IPS-NIHi11 (cell line): ENCODE results near the gene P2RY13.
A peak's percentile ranks its signal among the peaks of the same experiment; 100 is the strongest.

ENCODE experiments used
- DNase-seq: peaks from one replicate; pipeline ENCODE4 v3.0.0; 2012; ENCODE audit warnings: mixed read lengths, low spot score

P2RY13 gene

DNA sequence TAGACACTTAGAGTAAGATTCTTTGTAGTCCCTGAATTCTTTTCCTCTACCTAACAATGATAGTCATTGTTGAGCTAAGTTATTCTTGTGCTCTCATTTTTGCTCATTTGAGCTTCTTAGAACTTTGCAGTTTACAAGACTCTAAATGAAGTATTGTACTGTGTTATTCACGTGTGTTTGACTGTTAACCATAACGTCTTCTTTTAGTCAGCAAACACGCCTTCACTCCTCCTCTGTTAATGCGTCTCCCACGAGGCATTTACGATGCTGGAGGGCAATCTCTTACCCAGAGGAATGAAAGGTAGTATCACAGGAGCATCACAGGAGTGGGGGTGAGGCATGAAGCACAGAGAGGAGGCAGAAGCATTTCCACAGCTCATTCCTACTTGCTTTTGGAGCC, 36.2 kb downstream of the P2RY13 start:
- no peak for DNase-seq

DNA sequence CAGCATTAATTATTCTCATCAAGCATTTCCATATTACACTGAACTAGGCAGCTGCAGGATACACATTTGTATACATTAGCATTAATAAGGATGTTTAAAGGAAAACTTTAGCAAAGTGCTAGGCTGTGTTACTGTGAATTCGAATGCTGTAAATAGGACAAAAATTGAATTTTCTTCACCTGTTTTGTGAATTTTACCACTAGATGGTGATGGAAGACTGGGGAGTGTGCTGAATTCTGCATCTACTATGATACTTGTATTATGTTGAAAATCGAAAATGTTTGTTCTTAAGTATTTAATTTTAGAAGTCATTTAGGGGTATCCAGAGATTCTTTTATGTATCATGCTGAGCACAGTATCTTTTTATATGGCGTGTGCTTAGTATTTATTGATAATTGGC, 38.7 kb downstream of the P2RY13 start:
- no peak for DNase-seq

DNA sequence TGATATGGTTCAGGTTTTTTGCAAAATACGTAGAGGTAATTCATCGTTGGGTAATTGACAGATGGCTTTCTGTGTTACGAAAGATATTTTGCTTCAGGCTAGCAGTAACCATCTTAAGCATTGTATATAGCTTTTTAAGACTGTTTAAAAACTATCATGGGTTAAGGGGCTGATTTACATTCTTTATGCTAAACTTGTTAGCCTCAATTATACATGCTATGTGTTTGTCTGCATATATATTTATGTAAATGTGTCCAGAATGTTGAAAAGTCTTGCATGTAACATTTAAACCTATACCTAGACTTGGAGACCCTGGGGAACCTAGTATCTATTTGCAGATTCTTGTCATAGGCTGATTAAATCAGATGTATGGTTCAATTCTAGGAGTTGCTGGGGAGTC, 39.9 kb downstream of the P2RY13 start:
- DNase-seq = no peak

GRCh38 chr3:151285940-151286339, 43.4 kb downstream of the P2RY13 start:
- DNase-seq = no peak

DNA sequence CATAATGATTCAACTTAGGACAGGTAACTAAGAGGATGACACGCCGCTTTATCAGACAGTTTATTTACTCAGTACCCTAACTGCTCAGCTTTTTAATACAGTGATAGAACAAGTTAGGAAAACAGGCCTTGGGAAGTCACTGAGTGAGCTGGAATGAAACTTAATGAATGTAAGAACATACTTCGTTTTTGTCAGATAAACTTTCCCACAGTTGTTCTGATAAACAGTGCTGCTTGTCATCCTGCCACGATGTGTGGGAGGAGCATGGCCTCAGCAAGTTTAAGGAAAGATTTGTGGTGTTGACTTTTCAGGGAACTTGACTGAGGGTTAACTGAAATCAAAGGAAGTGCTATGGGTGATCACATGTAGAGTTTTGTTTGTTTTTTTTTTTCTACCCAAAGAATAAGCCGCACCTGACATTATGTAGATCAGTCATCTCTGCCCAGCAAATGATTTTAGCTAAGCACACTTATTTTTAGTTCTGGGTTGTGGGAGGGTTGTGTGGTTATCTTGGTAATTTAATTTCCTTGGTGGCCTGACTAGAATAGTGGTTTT, 45.4 kb downstream of the P2RY13 start:
- DNase-seq = no peak

DNA sequence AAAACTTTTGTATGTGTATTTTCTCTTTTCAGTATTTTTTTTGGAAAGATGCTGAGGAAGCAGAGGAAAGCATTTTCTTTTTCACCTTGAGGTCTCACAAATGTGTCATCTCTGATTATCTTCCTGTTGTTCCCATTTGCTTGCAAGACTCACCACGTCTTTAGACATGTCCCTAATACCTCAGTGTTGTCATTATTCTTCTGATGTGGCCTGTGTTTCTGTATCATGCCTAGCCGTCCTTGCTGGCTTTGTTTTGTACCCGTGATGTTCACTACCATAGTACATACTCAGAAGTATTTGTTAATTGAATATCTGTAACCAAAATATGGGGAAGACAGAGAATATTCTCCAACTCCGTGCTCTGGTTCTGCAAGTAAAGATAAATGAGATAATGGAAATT, 46.0 kb downstream of the P2RY13 start:
- no peak for DNase-seq

DNA sequence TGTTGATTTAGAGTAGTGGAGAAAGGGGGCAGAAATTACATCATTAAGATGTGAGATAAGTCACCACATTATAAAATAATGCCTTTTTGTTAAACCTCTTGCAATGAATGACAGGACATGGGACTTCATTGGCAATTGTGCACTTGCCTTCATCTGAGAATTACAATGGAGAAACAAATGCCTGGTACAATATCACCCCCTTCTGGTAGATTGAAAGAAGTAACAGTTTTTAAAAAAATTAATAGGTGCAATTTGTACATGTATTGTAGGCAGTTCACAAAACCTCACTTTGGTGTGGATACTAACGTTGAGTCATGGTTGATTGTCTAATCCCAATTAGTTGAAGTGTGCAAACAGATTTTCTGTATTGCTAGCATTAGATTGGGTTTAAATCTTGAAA, 46.4 kb downstream of the P2RY13 start:
- peak; percentile 51 for DNase-seq

GRCh38 chr3:151281671-151282324, 47.6 kb downstream of the P2RY13 start:
- no peak for DNase-seq

DNA sequence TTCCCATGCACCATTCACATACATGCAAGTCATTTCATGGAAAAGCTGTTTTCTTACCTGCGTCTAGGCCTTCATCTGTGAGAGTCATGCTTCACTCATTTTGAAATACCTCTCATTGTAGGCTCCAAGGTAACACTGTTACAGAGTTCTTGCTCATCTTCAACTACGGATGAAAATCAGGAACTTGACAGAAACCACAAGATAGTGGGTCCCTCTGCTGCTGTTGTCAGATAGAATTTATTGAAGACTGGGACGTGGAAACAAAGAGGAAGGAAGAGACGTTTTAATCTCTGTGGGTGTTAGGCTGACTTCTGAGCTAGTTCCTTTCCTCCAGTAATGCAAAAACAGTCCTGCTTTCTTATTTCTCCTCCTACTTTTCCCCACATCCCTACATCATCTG, 51.1 kb downstream of the P2RY13 start, which contains the start of gene P2RY14:
P2RY14 (minus strand) TSS at position 313 of the 400 bp plus-strand sequence. CDS start 64,226 bp downstream, outside the sequence.
- no peak for DNase-seq

DNA sequence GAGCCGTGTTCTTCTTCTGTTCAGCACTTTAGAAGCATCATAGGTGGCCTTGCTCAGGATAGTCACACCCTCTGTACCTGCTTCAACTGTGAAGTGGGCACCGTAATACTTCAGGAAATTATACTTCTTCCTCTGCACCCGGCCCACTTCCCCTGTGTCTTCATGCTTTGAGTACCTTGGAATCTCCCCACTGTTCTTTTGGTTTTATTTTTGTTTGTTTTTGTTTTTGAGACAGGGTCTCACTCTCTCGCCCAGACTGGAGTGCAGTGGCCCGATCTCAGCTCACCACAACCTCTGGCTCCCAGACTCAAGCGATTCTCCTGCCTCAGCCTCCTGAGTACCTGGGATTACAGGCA, 52.7 kb downstream of the P2RY13 start:
- DNase-seq = no peak
